Endothelial cell of umbilical vein (primary cell): Measurements from ENCODE around the gene RAC3. TPM values are rescaled to one million over a fixed set of nuclear protein-coding genes. Genes with fewer than 3 reads are reported as not detected.

ENCODE experiments used
- BruUV-seq: library from RNA; stranded (reverse); fragments of 400-500 nt; replicated peaks from 2 replicates; lab custom pipeline; 2021; lab: Mats Ljungman, UMichigan
- CTCF ChIA-PET: fragments of 300-600, 350-600 bp; sonication (Branson Sonifier 250); formaldehyde crosslinking; loops from one replicate; lab custom pipeline; 2021; ENCODE audit warnings: antibody characterized with exemption, inconsistent platforms; lab: Charles Lee
- POLR2A ChIA-PET: fragments of 300-600, 350-600 bp; sonication (Branson Sonifier 250); formaldehyde crosslinking; loops from one replicate; lab custom pipeline; 2021; ENCODE audit warnings: antibody characterized with exemption, inconsistent platforms; lab: Charles Lee
- DNase-seq: peaks from one replicate; pipeline ENCODE4 v3.0.0-alpha.2; 2011; ENCODE audit warnings: low read depth, low spot score
- FAIRE-seq: peaks from 2 replicates; lab custom pipeline; 2011; peaks lifted over from hg19 to GRCh38; lab: Jason Lieb, UNC
- H2AFZ ChIP-seq: 2 replicates; pipeline ENCODE4 v1.6.0; 2012; ENCODE audit warnings: low read depth, low read length, control low read depth, inconsistent platforms
- H3K27ac ChIP-seq: 2 replicates; pipeline ENCODE4 v1.5.1; 2011; ENCODE audit warnings: low read depth, mild to moderate bottlenecking, control low read depth, low read length, moderate library complexity; ENCODE audit not compliant: insufficient read depth
- H3K27me3 ChIP-seq, 2 experiments: 2 replicates each; pipeline versions ENCODE4 v1.6.0 to v1.6.1; 2011; ENCODE audit warnings: low read length in 2 of 2, mixed read lengths in 1 of 2; ENCODE audit not compliant: control insufficient read depth in 2 of 2, insufficient read depth in 2 of 2
- H3K36me3 ChIP-seq, 2 experiments: 2 replicates in 1 of 2; 3 replicates in 1 of 2; pipeline ENCODE4 v1.5.1; 2011; ENCODE audit warnings: low read length in 2 of 2, mild to moderate bottlenecking in 1 of 2, moderate library complexity in 1 of 2; ENCODE audit not compliant: control insufficient read depth in 2 of 2, insufficient read depth in 2 of 2; ENCODE audit errors: extremely low read depth in 1 of 2
- H3K4me1 ChIP-seq: 3 replicates; pipeline ENCODE4 v1.5.1; 2011; ENCODE audit warnings: mild to moderate bottlenecking, low read length; ENCODE audit not compliant: control insufficient read depth, insufficient read depth; ENCODE audit errors: extremely low read depth
- H3K4me2 ChIP-seq: 2 replicates; pipeline ENCODE4 v1.6.1; 2011; ENCODE audit warnings: low read length, control low read depth, mixed read lengths; ENCODE audit not compliant: insufficient read depth
- H3K4me3 ChIP-seq, 3 experiments: fragments of 200-600 bp in 1 of 3; sonication (generic), shearing (Covaris generic) in 1 of 3; replicated peaks in 1 of 3; 2 replicates each; pipeline ENCODE4 v1.5.1; 2011 to 2016; ENCODE audit warnings: control low read depth in 3 of 3, low read length in 3 of 3, mild to moderate bottlenecking in 2 of 3, inconsistent platforms in 1 of 3, low read depth in 1 of 3, moderate library complexity in 1 of 3; ENCODE audit not compliant: insufficient read depth in 1 of 3
- H3K79me2 ChIP-seq: 2 replicates; pipeline ENCODE4 v1.6.0; 2012; ENCODE audit warnings: low read length, inconsistent platforms; ENCODE audit not compliant: control insufficient read depth, insufficient read depth
- H3K9ac ChIP-seq: replicated peaks from 2 replicates; pipeline ENCODE3; 2011; ENCODE audit warnings: low read length, control low read depth; ENCODE audit not compliant: insufficient read depth; ENCODE audit errors: extremely low read depth
- H3K9me1 ChIP-seq: replicated peaks from 3 replicates; pipeline ENCODE4 v1.6.0; 2011; ENCODE audit warnings: mild to moderate bottlenecking, low read length; ENCODE audit not compliant: control insufficient read depth, insufficient read depth; ENCODE audit errors: extremely low read depth
- H3K9me3 ChIP-seq: replicated peaks from 2 replicates; pipeline ENCODE4 v1.5.1; 2012; ENCODE audit warnings: low read length, inconsistent platforms; ENCODE audit not compliant: control insufficient read depth, insufficient read depth
- H4K20me1 ChIP-seq: replicated peaks from 2 replicates; pipeline ENCODE3; 2011; ENCODE audit warnings: mild to moderate bottlenecking, low read length; ENCODE audit not compliant: control insufficient read depth, insufficient read depth; ENCODE audit errors: extremely low read depth
- CTCF ChIP-seq, 2 donors: IDR thresholded peaks; 1 replicate in 1 of 2; 2 replicates in 1 of 2; pipeline ENCODE4 v1.5.1; 2011; ENCODE audit warnings: low read length in 2 of 2, mild to moderate bottlenecking in 2 of 2, moderate library complexity in 2 of 2, control low read depth in 1 of 2, inconsistent platforms in 1 of 2, low read depth in 1 of 2; ENCODE audit not compliant: insufficient read depth in 1 of 2; ENCODE audit errors: extremely low read depth in 1 of 2
- EZH2 ChIP-seq: IDR thresholded peaks from 2 replicates; pipeline ENCODE4 v1.6.1; 2012; ENCODE audit warnings: borderline replicate concordance, low read depth, mild to moderate bottlenecking, moderate library complexity, low read length, inconsistent platforms; ENCODE audit not compliant: severe bottlenecking
- FOS ChIP-seq: IDR thresholded peaks from 2 replicates; pipeline ENCODE4 v1.6.1; 2011; ENCODE audit warnings: mild to moderate bottlenecking, low read length, moderate library complexity, borderline replicate concordance; ENCODE audit not compliant: insufficient read depth
- GATA2 ChIP-seq: IDR thresholded peaks from 2 replicates; pipeline ENCODE4 v1.7.0; 2011; ENCODE audit warnings: low read depth, mild to moderate bottlenecking, moderate library complexity, mixed read lengths, low read length; ENCODE audit not compliant: insufficient read length, insufficient read depth
- JUN ChIP-seq: IDR thresholded peaks from 2 replicates; pipeline ENCODE4 v1.6.1; 2011; ENCODE audit warnings: borderline replicate concordance, low read depth; ENCODE audit not compliant: insufficient read length, insufficient read depth
- MAX ChIP-seq: IDR thresholded peaks from 2 replicates; pipeline ENCODE4 v1.6.1; 2011; ENCODE audit not compliant: insufficient read depth, insufficient read length
- MYC ChIP-seq: IDR thresholded peaks from one replicate; pipeline ENCODE4 v1.6.1; 2011; ENCODE audit warnings: mild to moderate bottlenecking, low read depth, low read length
- POLR2A ChIP-seq: IDR thresholded peaks from 2 replicates; pipeline ENCODE4 v1.6.1; 2012; ENCODE audit warnings: low read depth, mild to moderate bottlenecking, control low read depth, low read length
- POLR2AphosphoS5 ChIP-seq: IDR thresholded peaks from 2 replicates; pipeline ENCODE4 v1.6.1; 2012; ENCODE audit warnings: low read depth, mild to moderate bottlenecking, control low read depth, low read length, moderate library complexity; ENCODE audit not compliant: insufficient read depth
- dilution Hi-C: fragments of 300-500 bp; cut with MboI; formaldehyde crosslinking; loops from one replicate; pipeline ENCODE4 v1.15.0; 2019; ENCODE audit warnings: low sequenced_read_pairs; ENCODE audit not compliant: extremely low pct_ligation_motif_present
- intact Hi-C: fragments of 100-400 bp; cut with micrococcal nuclease; formaldehyde crosslinking; loops from one replicate; pipeline ENCODE4 v1.10.0; 2022
- polyA plus RNA-seq, 4 experiments: library from polyadenylated mRNA; depleted of rRNA in 3 of 4; stranded (reverse) in 3 of 4; unstranded in 1 of 4; fragments of >200 nt; gene quantifications; 2 replicates each; pipeline versions ENCODE4 v1.2.1 to v1.2.3, GENCODE V29; 2011 to 2012; ENCODE audit warnings: missing spikeins in 1 of 4
- total RNA-seq: library from RNA; stranded (reverse); gene quantifications from 2 replicates; pipeline ENCODE4 v1.2.3, GENCODE V29; 2021

The RAC3 gene
- total and polyA plus RNA-seq, 2 donors (not counting 3 experiments of a cell fraction or from before 2014, with no cell fraction given), result 34.1 to 56.0 TPM

GRCh38 chr17:81995463-81996231 lies 35.8 kb upstream of the RAC3 start:
- Histone ChIP-seq H3K9ac (no peak overlapping the region), H3K79me2 (no peaks in the 10 kb centered on the region), H3K27me3 (no peaks in the 10 kb centered on the region), H4K20me1 (no peaks in the 10 kb centered on the region), H3K4me2 (no peak overlapping the region), H2AFZ (no peak overlapping the region), H3K9me3 (no peaks in the 10 kb centered on the region), H3K4me3 (no peak overlapping the region), H3K27ac (no peak overlapping the region), H3K4me1 (peaks cover 2% of the 10 kb centered on the region), H3K36me3 (no peaks in the 10 kb centered on the region), H3K9me1 (no peaks in the 10 kb centered on the region)
- POLR2A ChIA-PET, result no interaction called here
- CTCF ChIA-PET, result interaction anchor here (0.8 to 2.0 kb wide), 3 partner anchors 17 to 35 kb away, joined by 3 to 12 read pairs (median 3); no protein-coding TSS in a partner anchor
- FAIRE-seq (no peak), DNase-seq (no peak)
- BruUV-seq, result no TSS peak
- intact Hi-C loops (no loop called here), dilution Hi-C loops (no loop called here)
- TF ChIP-seq FOS (no peak), MYC (no peak), EZH2 (no peak), POLR2AphosphoS5 (no peak), CTCF (IDR thresholded peaks at IDR 0.05; ENCODE audit: extremely low read depth in 1 of 2, insufficient read depth in 1 of 2, low read depth in 1 of 2, low read length in 2 of 2) (no peak), GATA2 (no peak), JUN (no peak), MAX (no peak), POLR2A (no peak)
